Stimulated activated CD8-positive, alpha-beta memory T cell treated with anti-CD3 and anti-CD28 coated beads, Interleukin-4, amount 100 ng/mL, for 48 hours (primary cell): ENCODE results near the gene VWA3A.
"Not testable (repeated sequence)": the region's sequence is repeated elsewhere in the genome, so short reads cannot be mapped to it uniquely, and the experiment has no call there.

Experiments used
- DNase-seq: peaks from one replicate; pipeline ENCODE4 v3.0.0-alpha.2; 2020

Gene VWA3A

DNA sequence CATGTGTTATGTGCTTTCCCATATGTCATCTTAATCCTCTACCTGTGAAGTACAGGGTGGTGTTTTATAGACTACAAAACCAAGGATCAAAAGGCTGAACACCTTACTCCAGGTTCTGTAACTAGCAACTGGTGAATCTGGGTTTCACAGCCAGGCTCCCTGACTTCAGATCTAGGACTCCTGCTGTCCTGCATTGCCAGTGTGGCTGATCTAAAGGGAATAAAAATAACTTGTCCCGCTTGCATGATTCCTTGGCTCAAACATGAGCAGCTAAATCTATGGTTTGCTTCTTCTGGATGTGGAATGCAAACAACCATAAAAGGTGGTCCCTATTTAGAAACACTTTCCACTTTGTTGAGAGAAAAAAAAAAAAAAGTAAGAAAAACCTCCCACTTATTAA is 3.7 kb upstream of the VWA3A start:
- no peak for DNase-seq

DNA sequence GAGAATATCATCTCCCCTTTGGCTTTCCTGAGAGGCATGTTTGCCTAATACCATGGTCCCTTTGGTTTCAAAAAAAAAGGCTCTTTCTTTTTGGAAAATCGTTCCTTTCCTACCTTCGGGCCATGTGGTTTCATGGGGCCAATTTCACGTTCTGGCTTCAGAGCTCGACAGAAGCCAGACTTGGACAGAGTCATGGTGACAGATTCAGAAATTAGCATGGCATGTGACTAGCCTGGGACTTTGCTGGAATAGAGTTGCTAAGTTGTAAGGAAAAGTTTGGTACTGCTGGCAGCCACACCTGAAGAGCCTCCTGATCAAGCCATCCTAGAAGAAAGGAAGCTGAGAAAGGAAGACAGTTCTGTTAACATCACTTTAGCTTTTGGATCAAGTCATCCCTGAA is 2.4 kb upstream of the VWA3A start:
- no peak for DNase-seq

DNA sequence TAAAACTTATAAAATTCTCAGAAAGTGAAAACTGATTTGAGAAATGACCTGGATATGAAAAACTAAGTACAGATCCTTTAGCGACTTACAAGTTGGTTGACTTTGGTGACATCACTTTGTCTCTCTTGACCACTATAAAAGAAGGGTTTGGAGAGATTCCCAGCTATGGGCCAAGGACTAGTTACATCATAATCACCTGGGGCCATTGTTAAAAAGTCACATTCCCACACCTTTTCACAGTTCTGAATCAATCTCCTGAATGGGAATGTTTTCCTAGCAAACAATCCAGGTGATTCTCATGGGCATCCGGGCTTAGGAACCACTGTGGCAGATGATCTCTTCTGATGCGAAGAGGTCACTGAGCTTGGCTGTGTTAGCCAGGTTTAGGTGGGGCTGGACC is 620 bp upstream of the VWA3A start:
- DNase-seq, result no peak

DNA sequence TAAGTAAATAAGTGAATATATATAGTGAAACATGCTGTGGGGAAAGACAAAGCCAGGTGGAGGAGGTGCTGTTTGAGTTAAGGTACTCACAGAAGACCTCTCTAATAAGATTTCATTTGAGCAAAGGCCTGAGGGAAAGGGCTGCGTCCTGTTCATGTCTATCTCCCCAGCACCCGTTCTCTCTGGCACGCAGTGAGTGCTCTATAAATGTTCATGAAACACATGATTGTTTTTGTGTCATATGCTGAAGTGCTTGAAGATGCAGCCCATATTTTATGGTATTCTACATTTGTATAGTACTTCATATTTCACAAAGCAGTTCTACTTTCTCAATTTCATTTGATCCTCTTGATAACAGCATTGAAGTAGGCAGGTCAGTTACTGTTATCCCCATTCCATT is 990 bp downstream of the VWA3A start:
- no peak for DNase-seq

DNA sequence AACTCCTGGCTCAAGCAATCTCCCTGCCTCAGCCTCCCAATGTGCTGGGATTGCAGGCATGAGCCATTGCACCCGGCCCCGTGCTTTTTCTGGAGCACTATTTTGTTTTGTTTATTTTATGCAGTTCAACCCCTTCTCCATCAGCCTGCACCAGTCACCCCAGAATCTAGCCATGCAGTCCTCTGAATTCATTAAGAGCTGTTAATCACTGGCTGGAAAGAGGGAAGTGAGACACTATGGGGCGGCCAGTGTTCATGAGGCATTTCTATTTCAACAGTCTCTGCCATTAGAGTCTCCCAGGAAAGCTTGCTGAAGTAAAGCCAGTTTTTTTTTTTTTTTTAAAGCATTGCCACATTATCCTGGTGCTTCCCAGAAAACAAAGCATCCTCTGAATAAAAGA is 1.7 kb downstream of the VWA3A start:
- no peak for DNase-seq

DNA sequence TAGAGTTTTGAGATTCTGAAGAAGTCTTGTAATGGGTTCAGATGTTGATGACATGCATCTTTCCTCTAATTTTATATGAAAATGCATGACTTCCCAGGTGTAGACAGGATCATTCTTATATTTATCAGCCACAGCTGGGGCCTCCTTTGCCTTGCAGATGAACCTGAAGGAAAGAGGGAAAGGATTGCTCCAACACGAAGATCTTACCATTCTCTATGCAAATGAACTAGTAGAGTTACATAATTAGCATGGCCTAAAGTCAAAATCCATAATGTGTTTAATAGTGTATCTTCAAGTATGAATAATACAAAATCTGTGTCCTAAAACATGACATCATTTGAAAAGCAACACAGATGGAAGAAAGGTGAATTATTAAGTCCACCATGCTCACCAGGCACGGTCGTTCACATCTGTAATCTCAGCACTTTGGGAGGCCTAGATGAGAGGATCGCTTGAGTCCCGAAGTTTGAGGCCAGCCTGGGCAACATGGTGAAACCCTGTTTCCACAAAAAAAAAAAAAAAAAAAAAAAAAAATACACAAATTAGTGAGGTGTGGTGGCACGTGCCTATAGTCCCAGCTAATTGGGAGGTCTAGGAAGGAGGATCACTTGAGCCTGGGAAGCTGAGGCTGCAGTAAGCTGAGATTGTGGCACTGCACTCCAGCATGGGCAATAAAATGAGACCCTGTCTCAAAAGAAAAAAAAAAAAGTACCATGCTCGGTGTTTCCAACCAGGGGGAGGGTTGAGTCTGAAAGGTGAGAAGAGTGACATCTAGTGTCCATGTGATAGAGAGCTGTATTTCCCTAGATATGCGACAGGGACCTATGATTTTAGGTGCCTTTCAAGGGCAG is 6.3 kb downstream of the VWA3A start:
- DNase-seq, result no peak

DNA sequence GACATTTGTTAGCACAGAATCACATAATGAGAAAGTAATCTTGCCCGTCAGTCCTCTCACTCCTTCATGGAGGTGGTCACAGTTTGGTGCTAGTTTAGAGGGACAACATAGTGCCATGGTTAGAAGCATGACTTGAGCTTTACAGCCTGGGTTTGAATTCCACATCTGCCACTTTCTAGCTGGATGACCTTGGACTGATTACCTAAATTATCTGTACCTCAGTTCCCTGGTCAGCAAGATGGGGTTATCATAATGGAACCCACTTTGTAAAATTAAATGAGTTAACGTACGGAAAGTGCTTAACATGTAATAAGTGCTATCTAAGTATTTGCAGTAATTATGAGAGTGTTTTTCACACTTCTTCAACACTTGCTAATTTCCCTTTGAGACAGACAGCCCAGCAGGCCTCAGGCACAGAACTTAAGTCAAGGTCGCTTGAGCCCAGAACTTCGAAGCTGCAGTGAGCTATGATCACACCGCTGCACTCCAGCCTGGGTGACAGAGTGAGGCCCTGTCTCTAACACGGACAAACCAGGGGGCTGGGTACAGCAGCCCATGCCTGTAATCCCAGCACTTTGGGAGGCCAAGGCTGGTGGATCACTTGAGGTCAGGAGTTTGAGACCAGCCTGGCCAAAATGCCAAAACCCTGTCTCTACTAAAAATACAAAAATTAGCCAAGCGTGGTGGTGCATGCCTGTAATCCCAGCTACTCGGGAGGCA is 7.1 kb downstream of the VWA3A start:
- DNase-seq, result no peak

DNA sequence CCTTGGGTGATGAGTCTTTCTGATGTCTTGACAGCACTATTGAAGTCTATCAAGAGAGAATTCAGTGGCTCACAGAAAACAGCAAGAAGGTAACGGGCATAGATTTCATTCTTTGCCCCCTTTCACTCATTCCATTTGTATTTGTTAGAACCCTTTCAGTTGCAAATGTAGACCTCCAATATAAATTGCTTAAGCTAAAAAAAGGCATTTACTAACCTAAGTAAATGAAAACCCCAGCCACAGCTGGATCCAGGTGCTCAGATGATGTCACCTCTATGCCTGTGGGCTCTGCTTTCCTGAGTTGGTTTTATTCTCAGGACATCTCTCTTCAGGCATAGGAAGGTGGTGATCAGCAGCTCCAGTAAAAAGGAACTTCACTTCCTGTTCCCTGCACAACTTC is 11.1 kb downstream of the VWA3A start:
- no peak for DNase-seq

DNA sequence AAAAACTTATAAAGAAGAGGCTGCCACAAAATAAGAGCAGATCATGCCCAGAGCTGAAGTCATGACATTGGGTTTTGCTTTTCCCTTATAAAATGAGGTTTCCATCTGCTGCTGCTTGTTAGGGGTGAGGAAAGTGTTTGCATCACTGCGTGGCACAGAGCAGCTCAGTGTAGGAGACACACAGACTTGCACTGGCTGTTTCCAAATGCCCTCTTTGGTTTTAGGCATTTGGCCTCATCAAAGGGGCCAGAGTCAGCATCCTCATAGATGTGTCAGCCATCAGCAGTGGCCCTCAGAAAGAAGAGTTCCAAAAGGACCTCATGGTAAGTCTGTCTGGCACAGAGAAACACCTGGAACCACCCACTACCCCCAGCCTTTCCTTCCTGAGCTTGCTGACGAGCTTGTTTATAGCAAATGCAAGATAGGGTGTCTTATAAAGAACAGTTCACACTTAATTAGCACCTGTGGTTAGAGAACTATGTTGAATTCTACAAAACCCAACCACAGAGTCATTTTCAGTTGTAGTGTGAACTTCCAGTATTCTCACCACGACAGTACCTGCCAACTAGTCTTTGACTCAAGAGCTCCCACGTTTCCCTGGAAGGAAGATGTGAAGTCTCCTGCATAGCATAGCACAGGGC is 17.0 kb downstream of the VWA3A start:
- no peak for DNase-seq

DNA sequence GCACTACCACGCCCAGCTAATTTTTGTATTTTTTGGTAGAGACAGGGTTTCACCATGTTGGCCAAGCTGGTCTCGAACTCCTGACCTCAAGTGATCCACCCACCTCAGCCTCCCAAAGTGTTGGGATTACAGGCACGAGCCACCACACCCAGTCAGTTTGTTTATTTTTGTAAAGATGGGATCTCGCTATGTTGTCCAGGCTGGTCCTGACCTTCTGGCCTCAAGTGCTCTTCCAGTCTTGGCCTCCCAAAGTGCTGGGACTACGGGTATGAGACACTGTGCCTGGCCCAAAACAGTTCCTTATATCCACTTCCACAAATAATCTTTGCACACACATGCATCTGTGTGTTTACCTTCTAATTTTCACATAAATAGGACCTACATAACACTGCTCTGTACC is 19.3 kb downstream of the VWA3A start:
- not testable (repeated sequence) for DNase-seq

DNA sequence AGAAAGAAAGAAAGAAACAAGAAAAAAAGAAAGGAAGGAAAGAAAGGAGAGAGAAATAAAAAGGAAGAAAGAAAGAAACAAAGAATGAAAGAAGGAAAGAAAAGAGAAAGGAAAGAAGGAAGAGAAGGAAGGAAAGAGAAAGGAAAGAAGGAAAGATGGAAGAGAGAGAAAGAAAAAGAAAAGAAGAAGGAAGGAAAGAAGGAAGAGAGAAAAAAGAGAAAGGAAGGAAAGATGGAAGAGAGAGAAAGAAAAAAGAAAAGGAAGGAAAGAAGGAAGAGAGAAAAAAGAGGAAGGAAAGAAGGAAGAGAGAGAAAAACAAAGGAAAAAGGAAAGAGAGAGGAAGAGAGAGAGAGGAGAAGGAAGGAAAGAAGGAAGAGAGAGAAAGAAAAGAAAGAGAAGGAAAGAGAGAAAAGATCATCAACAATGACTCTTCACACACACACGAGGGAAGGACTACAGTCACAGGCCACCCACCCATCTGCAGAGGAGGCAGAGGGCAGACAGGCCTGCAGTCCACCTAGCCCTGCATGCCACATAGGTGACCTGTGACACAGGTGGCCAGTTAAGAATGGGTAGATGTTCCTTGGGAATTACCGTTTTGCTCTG is 23.9 kb downstream of the VWA3A start:
- no peak for DNase-seq

DNA sequence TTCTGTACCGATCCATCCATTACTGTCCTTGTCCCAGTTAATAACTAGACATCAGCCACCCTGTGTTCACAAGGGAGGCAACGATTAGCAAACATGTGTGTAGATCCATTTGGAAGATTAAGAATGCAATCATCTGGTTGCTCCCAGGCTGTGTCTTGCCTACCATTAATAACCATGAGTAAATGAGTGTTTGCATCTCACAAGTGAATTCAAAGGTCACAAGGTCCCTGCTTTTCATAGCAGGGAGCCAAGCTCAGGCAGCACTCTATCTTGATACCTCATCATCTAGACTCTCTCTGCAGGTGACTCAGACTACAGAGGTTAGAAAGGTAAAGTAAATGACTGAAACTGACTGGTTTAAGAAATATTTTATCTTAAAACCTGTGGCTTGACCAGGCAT is 25.3 kb downstream of the VWA3A start:
- no peak for DNase-seq

DNA sequence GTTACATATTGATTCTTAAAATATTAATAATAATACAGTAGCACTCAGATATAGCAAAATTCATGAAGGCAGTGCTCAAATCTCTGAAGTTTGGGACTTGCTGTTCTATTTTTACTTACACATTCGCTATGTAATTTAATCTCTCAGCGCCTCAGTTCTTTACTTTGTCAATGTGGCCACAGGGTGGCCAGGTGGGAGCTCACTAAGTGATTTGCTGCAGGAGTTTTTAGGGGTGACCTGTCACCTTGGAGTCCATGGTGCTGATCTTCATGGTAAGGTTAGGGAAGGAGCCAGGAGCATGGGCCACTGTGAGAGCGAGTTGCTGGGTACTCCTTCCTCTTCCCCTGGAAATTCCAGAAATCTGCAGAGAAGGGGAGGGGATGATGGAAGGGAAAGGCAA is 28.1 kb downstream of the VWA3A start:
- DNase-seq, result no peak

DNA sequence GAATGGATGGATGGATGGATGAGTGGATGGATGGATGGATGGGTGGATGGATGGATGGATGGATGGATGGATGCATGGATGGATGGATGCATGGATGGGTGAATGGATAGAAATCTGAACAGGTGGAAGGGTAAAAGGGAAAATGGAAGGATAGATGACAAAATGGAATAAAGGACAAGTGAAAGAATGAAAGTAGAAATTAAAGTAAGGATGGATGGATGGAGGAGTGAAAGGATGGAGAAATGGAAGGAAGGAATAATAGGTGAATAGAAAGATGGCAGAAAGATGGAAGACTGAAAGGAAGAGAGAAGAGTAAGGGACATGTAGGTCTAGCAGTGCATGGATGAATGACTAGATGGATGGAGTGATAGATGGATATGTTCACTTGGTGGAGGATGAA is 29.9 kb downstream of the VWA3A start:
- no peak for DNase-seq

DNA sequence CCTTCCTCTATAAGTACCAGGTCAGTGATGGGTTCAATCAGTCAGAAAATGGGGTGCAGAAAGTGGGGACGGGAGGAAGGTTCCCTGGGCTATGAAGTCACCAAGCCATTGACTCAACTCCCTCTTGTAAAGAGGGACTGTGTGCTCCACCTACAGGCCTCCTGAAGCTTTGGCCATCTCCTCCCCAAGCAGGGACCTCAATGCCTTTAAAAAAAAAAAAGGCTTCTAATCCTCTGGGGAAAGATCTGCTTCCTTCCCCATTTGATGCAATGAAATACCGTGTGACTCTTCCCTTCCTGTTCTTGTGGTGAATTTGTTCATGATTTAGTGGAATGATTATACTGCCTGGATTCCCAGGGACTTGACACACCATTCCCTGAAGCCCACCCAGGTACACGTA is 30.8 kb downstream of the VWA3A start:
- no peak for DNase-seq

DNA sequence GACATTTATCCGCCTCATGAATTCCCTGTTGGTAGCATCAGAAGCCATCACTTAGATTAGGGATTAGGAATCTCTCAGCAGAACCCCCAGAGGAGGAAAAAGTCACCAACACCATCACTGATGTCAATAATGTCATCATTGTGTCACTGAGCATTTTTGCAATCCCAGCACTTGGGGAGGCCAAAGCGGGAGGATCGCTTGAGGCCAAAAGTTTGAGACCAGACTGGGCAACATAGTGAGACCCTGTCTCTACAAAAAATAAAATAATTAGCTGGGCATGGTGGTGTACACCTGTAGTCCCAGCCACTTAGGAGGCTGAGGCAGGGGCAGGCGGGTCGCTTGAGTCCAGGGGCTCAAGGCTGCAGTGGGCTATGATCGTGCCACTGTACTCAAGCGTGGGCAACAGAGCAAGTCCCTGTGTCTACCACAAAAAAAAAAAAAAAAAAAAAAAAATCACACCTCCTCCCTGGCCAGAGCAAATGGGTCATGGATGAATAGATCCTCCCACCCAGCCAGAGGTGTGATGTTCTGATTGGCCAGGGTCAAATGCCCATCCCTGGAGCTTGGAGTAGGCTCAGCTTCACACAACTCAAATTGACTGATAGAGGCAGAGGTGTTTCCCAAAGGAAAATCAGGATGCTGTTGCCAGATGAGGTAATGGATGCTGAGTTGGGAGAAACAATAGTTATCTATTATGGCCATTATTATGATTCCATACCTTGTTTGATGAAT is 31.6 kb downstream of the VWA3A start:
- no peak for DNase-seq

DNA sequence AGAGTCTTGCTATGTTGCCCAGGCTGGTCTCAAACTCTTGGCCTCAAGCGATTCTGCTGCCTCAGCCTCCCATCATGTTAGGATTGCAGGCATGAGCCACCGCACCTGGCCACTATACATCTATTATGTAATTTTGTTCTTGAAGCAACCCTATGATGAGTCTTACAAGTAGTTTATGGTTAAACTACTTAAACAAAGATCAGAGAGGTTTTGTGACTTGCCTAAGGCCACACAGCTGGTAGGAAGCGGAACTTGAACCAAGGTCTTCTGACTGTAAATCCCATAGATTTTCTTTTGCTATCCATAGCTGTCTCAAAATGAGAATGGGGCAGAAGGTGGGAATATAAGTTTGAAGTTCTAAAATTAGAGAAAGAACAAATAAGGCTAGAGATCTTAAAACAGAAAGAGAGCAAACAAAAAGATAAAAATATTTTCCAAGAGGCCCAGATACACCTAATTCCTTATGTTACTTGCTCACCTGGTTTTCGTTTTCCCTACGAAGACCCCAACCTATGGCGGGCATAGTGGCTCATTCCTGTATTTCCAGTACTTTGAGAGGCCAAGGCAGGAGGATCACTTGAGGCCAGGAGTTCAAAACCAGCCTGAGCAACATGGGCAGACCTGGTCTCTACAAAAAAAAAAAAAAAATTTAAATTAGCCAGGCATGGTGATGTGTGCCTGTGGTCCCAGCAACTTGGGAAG is 32.4 kb downstream of the VWA3A start:
- DNase-seq, result no peak

DNA sequence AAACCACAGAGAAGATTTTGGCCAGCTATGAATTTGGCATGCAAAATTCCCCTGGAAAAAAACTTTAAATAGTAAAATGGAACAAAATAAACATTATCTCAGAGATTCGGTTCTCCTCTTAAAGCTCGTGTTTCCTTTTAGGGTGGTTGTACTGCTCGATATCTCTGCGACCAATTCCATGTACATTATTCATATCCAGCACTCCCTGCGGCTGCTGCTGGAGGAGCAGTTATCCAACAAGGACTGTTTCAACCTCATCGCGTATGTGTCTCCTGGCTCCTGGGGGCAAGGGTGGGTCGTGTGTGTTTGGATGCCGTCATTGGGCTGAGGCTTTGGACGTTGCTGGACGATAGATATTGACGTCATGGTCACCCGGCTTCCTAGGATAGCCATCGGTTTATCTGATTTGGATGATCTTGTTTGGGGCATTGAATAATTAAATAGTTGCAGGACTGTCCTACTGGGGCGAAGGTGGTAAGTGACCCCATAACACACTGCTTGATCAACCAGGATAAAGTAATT is 33.8 kb downstream of the VWA3A start:
- DNase-seq, result no peak

DNA sequence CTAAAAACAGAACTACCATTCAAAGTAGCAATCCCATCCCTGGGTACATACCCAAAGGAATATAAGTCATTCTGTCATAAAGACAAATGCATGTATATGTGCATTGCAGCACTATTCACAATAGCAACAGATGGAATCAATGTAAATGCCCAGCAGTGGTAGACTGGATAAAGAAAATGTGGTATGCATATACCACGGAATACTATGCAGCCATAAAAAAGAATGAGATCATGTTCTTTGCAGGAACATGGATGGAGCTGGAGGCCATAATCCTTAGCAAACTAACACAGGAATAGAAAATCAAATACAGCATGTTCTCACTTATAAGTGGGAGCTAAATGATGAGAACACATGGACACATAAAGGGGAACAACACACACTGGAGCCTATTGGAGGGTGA is 36.2 kb downstream of the VWA3A start:
- not testable (repeated sequence) for DNase-seq

DNA sequence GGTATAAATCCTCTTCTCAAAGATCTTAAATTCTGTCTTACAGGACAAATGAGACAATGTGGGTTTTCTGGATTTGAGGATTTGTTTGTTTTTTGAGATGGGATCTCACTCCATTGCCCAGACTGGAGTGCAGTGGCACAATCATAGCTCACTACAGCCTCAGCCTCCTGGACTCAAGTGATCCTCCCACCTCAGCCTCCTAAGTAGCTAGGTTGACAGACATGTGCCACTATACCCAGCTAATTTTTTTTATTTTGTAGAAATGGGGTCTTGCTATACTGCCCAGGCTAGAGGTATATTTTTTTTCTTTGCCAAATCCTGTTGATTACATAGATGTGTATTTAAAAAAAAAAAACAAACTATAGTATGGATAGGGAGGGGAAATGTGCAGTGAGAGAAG is 38.2 kb downstream of the VWA3A start:
- no peak for DNase-seq

DNA sequence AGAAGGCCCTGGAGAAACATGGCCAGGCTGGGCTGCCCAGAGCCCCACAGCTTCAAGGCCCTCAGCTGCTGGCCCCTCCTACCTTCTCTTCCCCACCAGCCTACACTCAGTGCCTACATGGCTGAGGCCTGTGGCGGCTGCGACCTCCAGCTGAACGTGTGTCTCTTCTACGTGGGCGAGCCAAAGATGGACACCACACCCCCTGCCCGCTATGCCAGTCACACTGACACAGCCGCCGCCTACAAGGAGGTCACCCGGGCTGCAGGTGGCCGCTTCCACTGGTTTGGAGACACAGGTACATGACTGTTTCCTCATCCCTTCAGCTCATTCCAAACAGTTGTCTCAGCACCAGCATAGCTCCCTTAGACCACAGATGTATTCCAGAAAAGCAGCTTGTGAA is 40.5 kb downstream of the VWA3A start:
- DNase-seq, result no peak

DNA sequence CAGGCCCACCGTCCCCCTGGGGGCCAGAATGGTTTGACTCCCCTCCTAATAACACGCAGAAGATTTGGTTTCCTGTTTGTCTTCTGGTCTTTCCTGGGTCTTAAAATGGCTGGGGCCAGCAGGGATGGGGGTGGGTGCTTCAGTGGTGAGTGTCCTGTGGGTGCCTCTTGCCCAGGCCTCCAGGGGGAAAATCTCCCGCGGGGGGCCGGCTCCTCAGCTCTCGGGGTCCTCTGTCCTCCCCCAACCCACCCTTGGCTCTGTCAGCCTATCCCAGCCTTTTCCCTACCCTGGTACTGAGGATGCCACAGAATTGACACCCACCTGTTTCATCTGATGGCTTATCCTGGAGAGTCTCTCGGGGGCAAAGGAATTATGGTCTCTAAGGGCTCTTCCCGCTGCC is 46.1 kb downstream of the VWA3A start:
- no peak for DNase-seq
